Stimulated activated CD8-positive, alpha-beta memory T cell treated with anti-CD3 and anti-CD28 coated beads, Interleukin-15, amount 100 ng/mL, for 48 hours (primary cell): ENCODE measurements around the gene ATP11A.

Experiments used
- DNase-seq, 2 donors: peaks; one replicate each; pipeline ENCODE4 v3.0.0-alpha.2; 2020; ENCODE audit warnings: low read depth in 2 of 2

The ATP11A gene

DNA sequence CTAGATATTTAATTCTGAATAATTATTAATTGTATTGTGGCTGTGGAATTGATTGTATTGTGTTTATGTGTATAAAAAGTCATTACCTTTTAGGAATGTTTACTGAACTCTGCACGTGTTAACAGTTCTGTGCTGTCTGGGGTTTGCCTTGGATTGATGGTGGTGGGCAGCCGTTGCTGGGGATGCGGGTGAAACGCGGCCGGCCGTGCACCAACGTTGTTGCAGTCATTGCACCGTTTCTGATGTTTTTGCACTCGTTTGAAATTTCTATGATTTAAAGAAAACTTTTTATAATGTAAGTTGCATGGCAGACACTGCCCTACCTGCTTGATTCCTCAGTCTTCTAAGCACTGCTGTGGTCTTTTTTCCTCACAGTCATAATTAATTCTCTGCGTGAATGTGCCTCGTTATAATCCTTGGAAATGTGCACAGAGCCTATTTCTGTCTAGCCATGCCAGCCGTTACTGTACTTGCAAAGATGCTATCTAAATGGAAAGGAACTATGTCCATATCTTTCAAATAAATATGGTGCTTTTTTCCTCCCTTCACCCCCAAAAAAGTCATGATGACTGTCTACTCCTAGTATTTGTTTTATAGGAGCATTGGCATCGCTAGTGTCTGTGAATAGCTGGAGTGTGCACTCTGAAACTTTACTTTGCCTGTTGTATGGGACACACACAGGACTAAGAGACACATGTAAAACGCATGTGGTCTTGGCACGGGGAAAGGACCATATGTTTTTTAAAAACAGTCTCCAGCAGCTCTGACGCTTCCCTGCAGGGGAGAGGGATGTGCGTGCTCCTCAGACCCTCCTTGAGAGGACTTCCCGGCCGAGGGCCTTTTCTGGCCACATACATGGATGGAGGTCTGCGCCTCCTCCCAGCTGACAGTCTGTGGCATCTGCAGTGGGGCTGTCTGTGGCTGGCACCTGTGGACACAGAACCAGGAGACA lies 238.5 kb downstream of the ATP11A start:
- no peak for DNase-seq

- DNase-seq, result no peak
Observed at GRCh38 chr13:112928972-112929782, 239.3 kb downstream of the ATP11A start.

- DNase-seq, result no peak
Observed at GRCh38 chr13:112929783-112930055, 239.9 kb downstream of the ATP11A start.

DNA sequence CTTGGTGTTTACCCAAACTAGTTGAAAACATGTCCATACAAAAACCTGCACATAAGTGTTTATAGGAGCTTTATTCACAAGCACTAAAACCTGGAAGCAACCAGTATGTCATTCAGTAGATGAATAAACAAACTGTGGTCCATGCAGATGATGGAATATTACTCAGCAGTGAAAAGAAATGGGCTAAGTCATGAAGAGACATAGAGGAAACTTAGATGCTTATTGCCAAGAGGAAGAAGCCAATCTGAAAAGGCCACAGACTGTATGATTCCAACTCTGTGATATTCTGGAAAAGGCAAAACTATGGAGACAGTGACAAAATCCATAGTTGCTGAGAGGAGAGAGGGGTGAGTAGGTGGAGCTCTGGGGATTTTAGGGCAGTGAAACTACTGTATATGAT lies 240.4 kb downstream of the ATP11A start:
- no peak for DNase-seq

DNA sequence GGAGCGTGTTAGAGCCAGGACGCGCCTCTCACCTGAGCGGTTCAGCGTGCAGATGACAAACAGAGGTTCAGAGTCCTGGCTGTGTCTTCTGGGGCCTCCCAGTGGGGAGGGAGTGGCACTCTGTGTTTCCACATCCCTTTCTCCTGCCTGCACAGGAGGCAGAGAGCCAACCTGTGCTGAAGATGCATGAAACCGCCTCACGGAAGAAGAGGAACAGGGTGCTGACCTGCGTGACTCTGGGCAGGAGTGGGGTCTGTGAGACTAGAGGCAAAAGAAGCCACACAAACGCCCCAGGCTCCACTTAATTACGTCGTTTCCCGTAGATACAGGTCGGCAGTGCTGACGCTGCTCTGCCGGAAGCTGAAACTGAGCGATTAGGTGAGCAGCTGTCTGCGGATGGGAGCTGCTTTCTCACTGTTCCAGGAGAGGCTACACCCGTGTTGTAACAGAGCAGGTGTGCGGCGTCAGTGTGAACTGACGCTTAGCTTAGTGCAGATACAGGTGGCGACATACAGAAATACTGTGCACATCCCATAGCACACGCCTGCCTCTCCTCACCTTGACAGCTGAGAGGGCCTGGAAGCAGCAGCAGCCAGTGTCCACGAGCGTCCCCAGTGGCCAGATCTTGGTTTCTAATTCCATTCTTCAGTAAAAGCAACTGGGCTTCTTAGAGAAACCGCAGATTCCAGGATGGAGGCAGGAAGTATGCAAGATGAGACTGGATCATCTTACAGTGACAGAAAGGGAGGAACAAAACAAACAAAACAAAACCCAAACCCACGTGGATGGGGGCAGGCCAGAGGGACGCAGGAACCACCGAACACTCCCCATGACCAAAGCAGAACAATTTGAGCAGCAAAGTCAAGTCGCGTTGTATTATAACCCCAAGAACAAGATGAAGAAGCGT lies 241.4 kb downstream of the ATP11A start:
- DNase-seq, result no peak

DNA sequence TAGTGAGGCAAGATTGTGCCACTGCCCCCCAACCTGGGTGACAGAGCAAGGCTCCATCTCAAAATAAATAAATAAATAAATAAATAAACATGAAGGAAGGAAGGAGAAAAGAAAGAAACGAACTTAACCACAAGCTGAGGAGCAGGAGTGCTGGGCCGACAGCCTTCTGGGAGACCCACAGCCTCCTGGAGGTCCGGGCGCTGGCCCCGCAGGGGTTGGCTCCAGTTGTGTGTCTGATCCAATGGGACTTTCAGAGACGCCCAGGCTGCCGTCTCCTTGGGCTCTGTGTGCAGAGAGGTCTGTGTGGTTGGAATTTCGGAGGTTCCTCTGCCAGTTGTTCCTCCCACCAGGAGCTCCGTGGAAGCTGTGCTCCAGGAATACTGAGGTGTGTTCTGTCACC lies 243.1 kb downstream of the ATP11A start:
- no peak for DNase-seq

DNA sequence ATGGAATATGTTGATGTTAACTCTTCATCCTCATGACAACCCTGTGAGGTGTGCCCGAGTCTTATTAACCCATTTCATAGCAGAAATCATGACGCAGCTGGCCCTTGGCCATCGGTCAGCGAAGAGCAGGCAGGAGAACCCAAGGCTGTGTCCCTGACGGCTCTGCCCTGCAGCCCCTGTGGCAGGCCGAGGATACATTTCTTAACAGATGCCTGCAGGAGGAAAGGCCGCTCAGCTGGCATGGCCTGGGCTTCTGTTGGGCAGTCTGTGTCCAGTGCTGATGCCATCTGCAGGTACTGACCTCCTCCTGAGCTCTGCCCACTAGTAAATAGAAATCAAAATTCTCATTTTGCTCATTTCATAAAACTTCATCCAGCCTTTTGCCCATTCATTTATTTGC lies 243.8 kb downstream of the ATP11A start:
- no peak for DNase-seq

DNA sequence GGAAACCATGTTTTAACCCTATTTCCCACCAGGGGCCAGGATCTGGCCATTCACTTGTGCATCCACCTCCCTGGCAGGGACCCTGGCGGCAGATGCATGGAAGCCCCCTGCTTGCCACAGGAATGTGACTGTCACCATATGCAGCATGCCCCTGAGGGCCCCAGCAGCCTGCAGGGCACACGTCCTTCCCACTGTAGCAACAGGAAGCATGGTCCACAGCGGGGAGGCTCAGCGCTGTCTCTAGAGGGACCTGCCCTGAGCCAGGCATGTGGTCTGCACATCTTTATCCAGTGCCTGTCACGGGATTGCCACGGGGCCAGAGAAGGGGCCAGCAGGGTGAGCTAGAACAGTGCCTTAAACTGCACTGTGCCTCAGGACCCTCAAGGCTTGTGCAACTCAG lies 244.2 kb downstream of the ATP11A start:
- no peak for DNase-seq
